ENCODE data around the gene SFXN4. TPM values are rescaled to one million over a fixed set of nuclear protein-coding genes. Genes with fewer than 3 reads are reported as not detected.
A peak's percentile ranks its signal among the peaks of the same experiment; 100 is the strongest.

The SFXN4 gene
- total RNA-seq, 1 experiment from 2014 or later: 15.4 TPM

DNA sequence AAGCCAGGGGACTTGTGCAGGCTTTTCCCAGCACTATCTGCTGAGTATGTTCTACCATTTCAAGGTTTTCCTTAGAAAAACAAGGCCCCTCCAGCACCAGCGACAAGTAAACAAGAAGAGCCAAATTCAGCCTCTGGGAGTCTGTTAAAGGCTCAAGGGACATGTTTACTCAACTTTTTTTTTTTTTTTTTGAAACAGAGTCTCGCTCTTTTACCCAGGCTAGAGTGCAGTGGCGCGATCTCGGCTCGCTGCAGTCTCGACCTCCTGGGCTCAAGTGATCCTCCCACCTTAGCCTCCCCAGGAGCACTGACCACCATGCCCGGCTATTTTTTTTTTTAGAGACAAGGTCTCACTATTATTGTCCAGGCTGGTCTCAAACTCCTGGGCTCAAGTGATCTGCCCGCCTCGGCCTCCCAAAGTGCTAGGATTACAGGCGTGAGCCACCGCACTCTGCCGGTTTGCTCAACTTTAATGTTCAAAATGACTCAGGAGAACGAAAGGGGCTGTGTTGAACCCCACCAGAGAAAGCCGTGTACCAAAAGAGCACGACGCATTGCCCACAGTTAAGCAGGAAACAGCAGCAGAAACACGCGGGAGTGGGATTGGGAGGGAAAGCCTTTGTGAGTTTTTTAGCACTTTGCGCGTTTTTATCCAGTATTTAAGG lies 12.3 kb upstream of the SFXN4 start:
- BruUV-seq (replicated peaks): no TSS peak
- DNase-seq: no peak
- intact Hi-C loops (cut with micrococcal nuclease; ENCODE audit: unreplicated experiment): no loop called here
- Histone ChIP-seq H3K9me3 (ENCODE audit: insufficient read depth, low read depth) (no peaks in the 10 kb centered on the region), H3K27me3 (ENCODE audit: insufficient read depth, low read depth) (no peaks in the 10 kb centered on the region), H4K20me1 (ENCODE audit: insufficient read depth) (no peaks in the 10 kb centered on the region), H3K36me3 (ENCODE audit: low read depth) (no peaks in the 10 kb centered on the region), H2AFZ (peak overlapping the region; percentile 80), H3K4me1 (replicated peaks; ENCODE audit: insufficient read depth) (no peaks in the 10 kb centered on the region; the same call in 1 of the 2 replicates), H3K4me2 (peak overlapping the region; percentile 80), H3K79me2 (ENCODE audit: low read depth) (peaks cover 26% of the 10 kb centered on the region), H3K4me3 (peak overlapping the region; percentile 98), H3K27ac (peak overlapping the region; percentile 52), H3K9me2 (ENCODE audit: insufficient read depth) (no peaks in the 10 kb centered on the region), H3F3A (ENCODE audit: insufficient read depth, low read depth) (no peaks in the 10 kb centered on the region; the same call in 1 of the 2 replicates)
- CTCF ChIA-PET: no interaction called here
- POLR2A ChIA-PET (ENCODE audit: unreplicated experiment): no interaction called here
- TF ChIP-seq EZH2 (IDR thresholded peaks at IDR 0.05; ENCODE audit: low read depth) (no peak), CTCF (conservative IDR thresholded peaks at IDR 0.05) (no peak)

GRCh38 chr10:119176166-119176565 lies 10.7 kb upstream of the SFXN4 start:
- no peaks in the 10 kb centered on the region; the same call in 1 of the 2 replicates for H3F3A ChIP-seq (ENCODE audit: insufficient read depth, low read depth)
- H3K79me2 ChIP-seq (ENCODE audit: low read depth): peaks cover 26% of the 10 kb centered on the region
- no peak overlapping the region for H3K4me2 ChIP-seq
- H3K9me2 ChIP-seq (ENCODE audit: insufficient read depth): no peaks in the 10 kb centered on the region
- no peaks in the 10 kb centered on the region; the same call in 1 of the 2 replicates for H3K4me1 ChIP-seq (replicated peaks; ENCODE audit: insufficient read depth)
- no TSS peak for BruUV-seq (replicated peaks)
- no peaks in the 10 kb centered on the region for H3K27me3 ChIP-seq (ENCODE audit: insufficient read depth, low read depth)
- no peak overlapping the region for H3K4me3 ChIP-seq
- peaks cover 5% of the 10 kb centered on the region; the same call in 1 of the 2 replicates for H3K36me3 ChIP-seq (ENCODE audit: low read depth)
- POLR2A ChIA-PET (ENCODE audit: unreplicated experiment): no interaction called here
- intact Hi-C loops (cut with micrococcal nuclease; ENCODE audit: unreplicated experiment): no loop called here
- TF ChIP-seq EZH2 (IDR thresholded peaks at IDR 0.05; ENCODE audit: low read depth): no peak
- no peak for TF ChIP-seq CTCF (conservative IDR thresholded peaks at IDR 0.05)
- no peak overlapping the region for H2AFZ ChIP-seq
- H3K27ac ChIP-seq: no peak overlapping the region
- no peaks in the 10 kb centered on the region for H4K20me1 ChIP-seq (ENCODE audit: insufficient read depth)
- CTCF ChIA-PET: no interaction called here
- no peaks in the 10 kb centered on the region for H3K9me3 ChIP-seq (ENCODE audit: insufficient read depth, low read depth)
- DNase-seq: no peak

DNA sequence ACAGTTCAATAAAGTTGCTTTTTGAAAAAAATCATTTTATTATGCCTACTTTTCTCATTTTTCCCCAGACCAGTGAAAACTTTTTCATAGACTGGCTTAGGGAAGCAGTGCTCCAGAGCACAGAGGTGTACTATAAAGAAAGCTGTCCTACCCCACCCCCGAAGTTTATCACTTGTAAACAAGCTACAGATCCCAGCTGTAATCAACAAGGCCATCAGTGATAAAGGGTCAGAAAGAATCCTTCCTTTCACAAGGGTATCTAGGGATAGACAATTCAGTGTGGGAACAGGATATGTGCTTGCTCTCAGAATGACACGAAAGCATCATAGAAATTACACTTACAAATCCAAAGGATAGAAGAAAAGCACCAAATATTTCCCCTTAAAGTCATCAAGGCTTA lies 8.6 kb upstream of the SFXN4 start:
- no peaks in the 10 kb centered on the region for H4K20me1 ChIP-seq (ENCODE audit: insufficient read depth)
- peaks cover 26% of the 10 kb centered on the region for H3K79me2 ChIP-seq (ENCODE audit: low read depth)
- TF ChIP-seq EZH2 (IDR thresholded peaks at IDR 0.05; ENCODE audit: low read depth) (no peak), CTCF (conservative IDR thresholded peaks at IDR 0.05) (no peak)
- intact Hi-C loops (cut with micrococcal nuclease; ENCODE audit: unreplicated experiment): no loop called here
- H3K36me3 ChIP-seq (ENCODE audit: low read depth): peaks cover 5% of the 10 kb centered on the region; the same call in 1 of the 2 replicates
- H3K27ac ChIP-seq: no peak overlapping the region
- ChIA-PET POLR2A (ENCODE audit: unreplicated experiment) (no interaction called here), CTCF (no interaction called here)
- H3K4me2 ChIP-seq: no peak overlapping the region
- H3K9me2 ChIP-seq (ENCODE audit: insufficient read depth): no peaks in the 10 kb centered on the region
- H3K9me3 ChIP-seq (ENCODE audit: insufficient read depth, low read depth): no peaks in the 10 kb centered on the region
- no peaks in the 10 kb centered on the region for H3K27me3 ChIP-seq (ENCODE audit: insufficient read depth, low read depth)
- no peaks in the 10 kb centered on the region; the same call in 1 of the 2 replicates for H3F3A ChIP-seq (ENCODE audit: insufficient read depth, low read depth)
- no peaks in the 10 kb centered on the region; the same call in 1 of the 2 replicates for H3K4me1 ChIP-seq (replicated peaks; ENCODE audit: insufficient read depth)
- DNase-seq: no peak
- BruUV-seq (replicated peaks): no TSS peak
- no peak overlapping the region for H3K4me3 ChIP-seq
- H2AFZ ChIP-seq: no peak overlapping the region

All from PC-9 (cell line).